ENCODE data around the gene WIPF1.

WIPF1 gene

DNA sequence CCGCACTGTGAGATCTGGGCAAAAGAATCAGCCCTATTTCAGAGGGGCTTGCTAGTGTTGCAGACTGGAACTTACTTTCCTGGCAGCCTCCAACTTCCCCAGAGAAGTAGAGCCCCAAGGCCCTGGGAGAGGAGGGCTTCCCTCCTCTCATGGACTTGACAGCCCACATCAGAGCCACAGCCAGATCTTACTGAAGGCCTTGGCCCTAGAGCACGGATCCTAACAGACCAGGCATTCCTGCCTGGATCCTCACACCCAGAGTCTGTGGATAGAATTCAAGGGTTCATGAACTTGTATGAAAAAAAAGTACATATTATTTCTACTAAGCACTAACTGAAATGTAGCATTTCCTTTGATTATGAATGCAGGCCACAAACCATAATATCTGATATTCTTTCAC lies 8.3 kb downstream of the WIPF1 start:
- peaks cover 2% of the 10 kb centered on the region for H3K27me3 Mint-ChIP-seq (ENCODE audit: low read depth, poor library complexity)
- no peak overlapping the region for H3K4me3 Mint-ChIP-seq
- H3K4me1 Mint-ChIP-seq: peaks cover 62% of the 10 kb centered on the region
- H3K36me3 Mint-ChIP-seq (ENCODE audit: low read depth): peaks cover 4% of the 10 kb centered on the region
- no peak for DNase-seq
- TF ChIP-seq, protein P1, sequence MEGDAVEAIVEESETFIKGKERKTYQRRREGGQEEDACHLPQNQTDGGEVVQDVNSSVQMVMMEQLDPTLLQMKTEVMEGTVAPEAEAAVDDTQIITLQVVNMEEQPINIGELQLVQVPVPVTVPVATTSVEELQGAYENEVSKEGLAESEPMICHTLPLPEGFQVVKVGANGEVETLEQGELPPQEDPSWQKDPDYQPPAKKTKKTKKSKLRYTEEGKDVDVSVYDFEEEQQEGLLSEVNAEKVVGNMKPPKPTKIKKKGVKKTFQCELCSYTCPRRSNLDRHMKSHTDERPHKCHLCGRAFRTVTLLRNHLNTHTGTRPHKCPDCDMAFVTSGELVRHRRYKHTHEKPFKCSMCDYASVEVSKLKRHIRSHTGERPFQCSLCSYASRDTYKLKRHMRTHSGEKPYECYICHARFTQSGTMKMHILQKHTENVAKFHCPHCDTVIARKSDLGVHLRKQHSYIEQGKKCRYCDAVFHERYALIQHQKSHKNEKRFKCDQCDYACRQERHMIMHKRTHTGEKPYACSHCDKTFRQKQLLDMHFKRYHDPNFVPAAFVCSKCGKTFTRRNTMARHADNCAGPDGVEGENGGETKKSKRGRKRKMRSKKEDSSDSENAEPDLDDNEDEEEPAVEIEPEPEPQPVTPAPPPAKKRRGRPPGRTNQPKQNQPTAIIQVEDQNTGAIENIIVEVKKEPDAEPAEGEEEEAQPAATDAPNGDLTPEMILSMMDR (IDR thresholded peaks at IDR 0.05): no peak
- H3K27ac Mint-ChIP-seq: no peak overlapping the region
- no peaks in the 10 kb centered on the region for H3K9me3 Mint-ChIP-seq

- Mint-ChIP-seq H3K4me1 (peaks cover 56% of the 10 kb centered on the region), H3K4me3 (no peak overlapping the region), H3K36me3 (ENCODE audit: low read depth) (peaks cover 4% of the 10 kb centered on the region), H3K27me3 (ENCODE audit: low read depth, poor library complexity) (peaks cover 2% of the 10 kb centered on the region), H3K9me3 (no peaks in the 10 kb centered on the region), H3K27ac (peak overlapping the region; percentile 84)
- TF ChIP-seq, protein P1 (IDR thresholded peaks at IDR 0.05): no peak
- no peak for DNase-seq
Observed at GRCh38 chr2:174588463-174588862, 9.1 kb downstream of the WIPF1 start.

DNA sequence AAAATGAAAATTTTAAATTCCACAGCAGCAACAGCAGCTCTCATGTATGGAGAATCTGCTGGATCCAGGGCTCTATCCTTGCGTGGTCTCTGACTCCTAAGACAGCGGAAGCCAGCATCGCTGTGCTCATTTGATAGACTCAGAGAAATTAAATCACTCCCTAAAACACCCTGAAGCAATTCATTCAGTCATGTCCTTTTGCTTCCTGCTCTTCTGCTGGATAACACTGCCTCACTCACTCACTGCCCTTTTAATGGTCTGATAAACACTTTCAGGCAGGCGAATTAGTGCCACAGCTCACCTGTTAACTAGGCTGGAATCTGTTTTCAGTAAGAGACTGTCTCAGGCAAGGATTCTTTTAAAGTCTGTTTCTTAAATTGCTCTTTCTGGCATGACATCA lies 10.0 kb downstream of the WIPF1 start:
- no peak overlapping the region for H3K4me3 Mint-ChIP-seq
- DNase-seq: no peak
- H3K9me3 Mint-ChIP-seq: no peaks in the 10 kb centered on the region
- H3K36me3 Mint-ChIP-seq (ENCODE audit: low read depth): peaks cover 4% of the 10 kb centered on the region
- H3K27me3 Mint-ChIP-seq (ENCODE audit: low read depth, poor library complexity): peaks cover 2% of the 10 kb centered on the region
- H3K4me1 Mint-ChIP-seq: peaks cover 58% of the 10 kb centered on the region
- peak overlapping the region; percentile 84 for H3K27ac Mint-ChIP-seq
- TF ChIP-seq, protein P1 (IDR thresholded peaks at IDR 0.05): no peak

- TF ChIP-seq, protein P1 (IDR thresholded peaks at IDR 0.05): no peak
- Mint-ChIP-seq H3K9me3 (no peaks in the 10 kb centered on the region), H3K4me3 (no peak overlapping the region), H3K4me1 (peaks cover 60% of the 10 kb centered on the region), H3K36me3 (ENCODE audit: low read depth) (peaks cover 2% of the 10 kb centered on the region), H3K27me3 (ENCODE audit: low read depth, poor library complexity) (peaks cover 2% of the 10 kb centered on the region), H3K27ac (no peak overlapping the region)
- no peak for DNase-seq
Observed at GRCh38 chr2:174586418-174587295, 10.9 kb downstream of the WIPF1 start.

GRCh38 chr2:174585657-174586252 lies 11.8 kb downstream of the WIPF1 start:
- TF ChIP-seq, protein P1 (IDR thresholded peaks at IDR 0.05): no peak
- no peak for DNase-seq
- Mint-ChIP-seq H3K27ac (no peak overlapping the region), H3K36me3 (ENCODE audit: low read depth) (peaks cover 1% of the 10 kb centered on the region), H3K4me3 (no peak overlapping the region), H3K9me3 (no peaks in the 10 kb centered on the region), H3K27me3 (ENCODE audit: low read depth, poor library complexity) (peaks cover 2% of the 10 kb centered on the region), H3K4me1 (peaks cover 66% of the 10 kb centered on the region)
